Stimulated activated CD8-positive, alpha-beta memory T cell treated with anti-CD3 and anti-CD28 coated beads, Interleukin-12 subunit alpha, Interleukin-12 subunit beta, amount 100 ng/mL, for 24 hours (primary cell): ENCODE results near the gene KCNQ4.

Source experiments
- DNase-seq: peaks from one replicate; pipeline ENCODE4 v3.0.0-alpha.2; 2020; ENCODE audit errors: extremely low read depth

KCNQ4 gene

GRCh38 chr1:40783001-40783905 is at the start of gene KCNQ4:
Gene KCNQ4 (plus strand): TSS chr1:40783787. CDS start chr1:40784094, 307 bp downstream.
- DNase-seq = no peak

- no peak for DNase-seq
Observed at GRCh38 chr1:40734882-40735628, 48.5 kb upstream of the KCNQ4 start.

- no peak for DNase-seq
Observed at GRCh38 chr1:40736085-40736531, 47.5 kb upstream of the KCNQ4 start.

GRCh38 chr1:40738831-40739230 is 44.8 kb upstream of the KCNQ4 start:
- DNase-seq = no peak

- DNase-seq = no peak
Observed at GRCh38 chr1:40739455-40740008, 44.1 kb upstream of the KCNQ4 start.

GRCh38 chr1:40740039-40740996 is 43.3 kb upstream of the KCNQ4 start:
- DNase-seq = no peak

- no peak for DNase-seq
Observed at GRCh38 chr1:40740997-40741736, 42.4 kb upstream of the KCNQ4 start.

GRCh38 chr1:40742363-40743061 is 41.1 kb upstream of the KCNQ4 start:
- DNase-seq = no peak

- no peak for DNase-seq
Observed at GRCh38 chr1:40743452-40743851, 40.1 kb upstream of the KCNQ4 start.

- DNase-seq = no peak
Observed at GRCh38 chr1:40743860-40744259, 39.7 kb upstream of the KCNQ4 start.

GRCh38 chr1:40745176-40745575 is 38.4 kb upstream of the KCNQ4 start:
- DNase-seq = no peak

GRCh38 chr1:40746344-40747090 is 37.1 kb upstream of the KCNQ4 start:
- DNase-seq = no peak

GRCh38 chr1:40748841-40749718 is 34.5 kb upstream of the KCNQ4 start:
- no peak for DNase-seq

- no peak for DNase-seq
Observed at GRCh38 chr1:40749817-40750216, 33.8 kb upstream of the KCNQ4 start.

- DNase-seq = no peak
Observed at GRCh38 chr1:40750451-40750908, 33.1 kb upstream of the KCNQ4 start.

GRCh38 chr1:40751802-40752201 is 31.8 kb upstream of the KCNQ4 start:
- DNase-seq = no peak

GRCh38 chr1:40753142-40753882 is 30.3 kb upstream of the KCNQ4 start:
- DNase-seq = no peak
